ENCODE measurements around the gene CTXND1.

DNA sequence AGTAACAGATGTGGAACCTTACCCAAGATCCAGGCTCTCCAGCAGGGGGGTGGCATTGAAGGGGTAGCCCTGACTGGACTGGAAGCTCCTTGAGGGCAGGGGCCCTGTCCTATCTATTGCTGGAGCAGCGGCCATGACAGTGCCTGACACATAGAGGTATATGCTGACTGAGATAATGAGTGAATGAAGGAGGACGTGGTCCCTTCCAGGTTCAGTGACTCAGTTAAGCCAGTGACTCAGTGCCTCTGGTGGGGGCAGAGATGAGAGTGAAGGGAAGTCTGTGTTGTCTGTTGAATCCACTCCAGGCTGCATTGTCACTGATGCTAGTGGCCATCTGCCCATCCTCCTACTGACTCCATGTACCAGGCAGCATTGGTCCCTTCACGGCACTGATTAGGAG lies 13.0 kb upstream of the CTXND1 start:
- TF ChIP-seq EP300 (IDR thresholded peaks at IDR 0.05; ENCODE audit: low read depth): no peak
- TF ChIP-seq, protein P1, sequence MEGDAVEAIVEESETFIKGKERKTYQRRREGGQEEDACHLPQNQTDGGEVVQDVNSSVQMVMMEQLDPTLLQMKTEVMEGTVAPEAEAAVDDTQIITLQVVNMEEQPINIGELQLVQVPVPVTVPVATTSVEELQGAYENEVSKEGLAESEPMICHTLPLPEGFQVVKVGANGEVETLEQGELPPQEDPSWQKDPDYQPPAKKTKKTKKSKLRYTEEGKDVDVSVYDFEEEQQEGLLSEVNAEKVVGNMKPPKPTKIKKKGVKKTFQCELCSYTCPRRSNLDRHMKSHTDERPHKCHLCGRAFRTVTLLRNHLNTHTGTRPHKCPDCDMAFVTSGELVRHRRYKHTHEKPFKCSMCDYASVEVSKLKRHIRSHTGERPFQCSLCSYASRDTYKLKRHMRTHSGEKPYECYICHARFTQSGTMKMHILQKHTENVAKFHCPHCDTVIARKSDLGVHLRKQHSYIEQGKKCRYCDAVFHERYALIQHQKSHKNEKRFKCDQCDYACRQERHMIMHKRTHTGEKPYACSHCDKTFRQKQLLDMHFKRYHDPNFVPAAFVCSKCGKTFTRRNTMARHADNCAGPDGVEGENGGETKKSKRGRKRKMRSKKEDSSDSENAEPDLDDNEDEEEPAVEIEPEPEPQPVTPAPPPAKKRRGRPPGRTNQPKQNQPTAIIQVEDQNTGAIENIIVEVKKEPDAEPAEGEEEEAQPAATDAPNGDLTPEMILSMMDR (IDR thresholded peaks at IDR 0.05): no peak
